Vagina (tissue), 2 donors: ENCODE results near the gene ANKS1A. TPM values are rescaled to one million over a fixed set of nuclear protein-coding genes. Genes with fewer than 3 reads are reported as not detected.

Experiments
- DNase-seq, 2 donors: peaks; one replicate each; pipeline ENCODE4 v3.0.0-alpha.2; 2017; ENCODE audit errors: extremely low spot score in 2 of 2
- H3K27ac ChIP-seq: fragments of 200-600 bp; sonication (generic); one replicate; pipeline ENCODE4 v1.5.1; 2019
- H3K27me3 ChIP-seq: fragments of 200-600 bp; sonication (generic); one replicate; pipeline ENCODE4 v1.5.1; 2019
- H3K36me3 ChIP-seq, 2 donors: fragments of 200-600 bp; sonication (generic); one replicate each; pipeline ENCODE4 v1.5.1; 2017 to 2019
- H3K4me1 ChIP-seq: fragments of 200-600 bp; sonication (generic); one replicate; pipeline ENCODE4 v1.5.1; 2019
- H3K4me3 ChIP-seq, 2 donors: fragments of 200-600 bp; sonication (generic); 1 replicate in 1 of 2; 2 replicates in 1 of 2; pipeline ENCODE4 v1.5.1; 2016 to 2019
- H3K9me3 ChIP-seq: fragments of 200-600 bp; sonication (generic); one replicate; pipeline ENCODE4 v1.5.1; 2019
- CTCF ChIP-seq, 3 experiments: fragments of 450-650 bp in 2 of 3; fragments of 200-600 bp in 1 of 3; sonication (generic) in 1 of 3; IDR thresholded peaks; one replicate each; pipeline ENCODE4 v1.5.1; 2017 to 2019; ENCODE audit warnings: antibody characterized with exemption in 3 of 3, mild to moderate bottlenecking in 2 of 3, moderate library complexity in 2 of 3
- POLR2A ChIP-seq, 2 donors: fragments of 450-650 bp; IDR thresholded peaks; one replicate each; pipeline ENCODE4 v1.6.1; 2017; ENCODE audit warnings: antibody characterized with exemption in 2 of 2, mild to moderate bottlenecking in 2 of 2, moderate library complexity in 2 of 2
- POLR2AphosphoS5 ChIP-seq, 2 donors: sonication (generic); formaldehyde crosslinking; IDR thresholded peaks; one replicate each; pipeline ENCODE4 v1.9.0; 2017; ENCODE audit warnings: antibody characterized with exemption in 2 of 2, mild to moderate bottlenecking in 2 of 2, low read depth in 1 of 2; ENCODE audit not compliant: insufficient read depth in 1 of 2
- intact Hi-C: fragments of 100-400 bp; cut with DNase I; formaldehyde crosslinking; loops from one replicate; pipeline ENCODE4 v1.15.1; 2023
- total RNA-seq: library from RNA; depleted of rRNA; stranded (reverse); fragments of >200 nt; gene quantifications from one replicate; pipeline ENCODE4 v1.2.3, GENCODE V29; 2016

ANKS1A gene
- total RNA-seq, 1 donor from 2014 or later, result 24.3 TPM

DNA sequence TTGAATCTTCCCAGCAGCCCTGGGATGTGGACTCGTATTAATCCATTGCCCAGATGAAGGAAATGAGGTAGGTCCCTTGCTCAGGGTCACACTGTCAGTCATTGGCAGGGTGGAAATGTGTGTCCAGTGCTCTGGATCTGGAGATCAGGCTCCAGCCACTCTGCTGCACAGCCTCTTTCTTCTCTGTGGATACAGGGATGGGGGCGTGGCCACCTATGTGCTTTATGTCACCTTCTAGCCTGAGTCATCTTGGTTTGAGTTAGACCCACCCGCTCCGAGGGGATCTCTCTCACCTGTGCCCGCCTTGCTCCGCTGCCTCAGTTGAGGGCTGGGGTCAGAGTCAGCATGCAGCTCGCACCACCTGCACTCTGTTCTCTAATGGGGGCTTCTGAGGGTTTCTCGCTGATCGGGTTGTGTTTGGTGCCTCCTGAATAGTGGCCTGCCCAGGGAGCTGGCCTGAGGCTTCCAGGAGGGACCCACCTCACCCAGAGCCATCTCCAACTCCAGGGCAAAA, 172.1 kb downstream of the ANKS1A start:
- TF ChIP-seq POLR2A (IDR thresholded peaks at IDR 0.05) (no peak), CTCF (IDR thresholded peaks at IDR 0.05) (no peak), POLR2AphosphoS5 (IDR thresholded peaks at IDR 0.05; ENCODE audit: insufficient read depth in 1 of 2, low read depth in 1 of 2) (no peak)
- intact Hi-C loops, result no loop called here
- peaks cover 0 to 41% of the 10 kb centered on the region in 2 donors for H3K36me3 ChIP-seq

DNA sequence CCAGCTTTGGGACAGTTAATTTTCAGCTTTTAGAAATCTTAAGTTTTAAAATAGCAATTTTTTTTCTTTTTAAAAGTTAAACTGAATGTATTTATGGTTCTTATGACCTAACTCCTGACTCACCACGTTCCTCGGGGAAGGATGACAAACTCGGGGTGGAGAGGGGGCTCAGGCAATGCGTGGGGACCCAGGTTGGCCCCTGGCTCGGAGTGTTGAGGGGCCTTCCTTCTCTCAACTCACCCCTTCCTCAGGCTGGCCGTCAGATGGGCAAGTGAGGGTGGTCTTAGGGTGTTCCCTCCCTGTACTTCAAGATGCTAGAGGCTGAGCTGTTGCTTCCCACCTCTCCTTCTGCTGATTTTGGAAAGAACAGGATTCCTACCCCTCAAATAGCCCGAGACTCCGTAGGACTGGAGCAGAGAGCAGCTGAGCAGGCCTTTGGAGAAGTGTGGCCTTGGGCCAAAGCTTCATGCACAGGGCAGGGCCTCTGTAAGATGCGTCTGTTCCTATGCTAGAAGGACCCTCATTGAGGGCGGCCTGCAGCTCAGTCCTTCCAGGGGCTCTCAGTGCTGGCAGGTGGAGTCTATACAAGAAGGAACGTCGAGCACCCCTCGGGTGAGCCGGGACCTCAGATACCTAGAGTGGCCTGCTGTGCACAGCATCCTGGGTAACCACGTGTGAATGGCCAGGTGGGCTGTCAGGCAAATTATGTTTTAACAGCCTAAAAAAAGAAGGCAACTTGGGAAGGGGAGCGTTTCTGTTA, 172.8 kb downstream of the ANKS1A start:
- H3K36me3 ChIP-seq, result peaks cover 0 to 41% of the 10 kb centered on the region in 2 donors
- no peak overlapping the region for H3K4me3 ChIP-seq
- H3K4me1 ChIP-seq, result no peaks in the 10 kb centered on the region
- intact Hi-C loops, result no loop called here
- DNase-seq, result no peak
- no peaks in the 10 kb centered on the region for H3K9me3 ChIP-seq
- H3K27ac ChIP-seq, result no peak overlapping the region
- H3K27me3 ChIP-seq, result no peaks in the 10 kb centered on the region
- TF ChIP-seq CTCF (IDR thresholded peaks at IDR 0.05) (no peak), POLR2A (IDR thresholded peaks at IDR 0.05) (no peak), POLR2AphosphoS5 (IDR thresholded peaks at IDR 0.05; ENCODE audit: insufficient read depth in 1 of 2, low read depth in 1 of 2) (no peak)

More for the DNA sequence above, 172.1 kb downstream of the ANKS1A start:
- Histone ChIP-seq H3K4me3 (no peak overlapping the region), H3K4me1 (no peaks in the 10 kb centered on the region), H3K9me3 (no peaks in the 10 kb centered on the region), H3K27me3 (no peaks in the 10 kb centered on the region), H3K27ac (no peak overlapping the region)
- no peak for DNase-seq

- no peak for DNase-seq
- Histone ChIP-seq H3K36me3 (peaks cover 0 to 41% of the 10 kb centered on the region in 2 donors), H3K27me3 (no peaks in the 10 kb centered on the region), H3K9me3 (no peaks in the 10 kb centered on the region), H3K4me3 (no peak overlapping the region), H3K27ac (no peak overlapping the region), H3K4me1 (peaks cover 1% of the 10 kb centered on the region)
- intact Hi-C loops, result no loop called here
- TF ChIP-seq CTCF (IDR thresholded peaks at IDR 0.05) (no peak), POLR2AphosphoS5 (IDR thresholded peaks at IDR 0.05; ENCODE audit: insufficient read depth in 1 of 2, low read depth in 1 of 2) (no peak), POLR2A (IDR thresholded peaks at IDR 0.05) (no peak)
These were observed 173.9 kb downstream of the ANKS1A start for GRCh38 chr6:35062676-35063574.

DNA sequence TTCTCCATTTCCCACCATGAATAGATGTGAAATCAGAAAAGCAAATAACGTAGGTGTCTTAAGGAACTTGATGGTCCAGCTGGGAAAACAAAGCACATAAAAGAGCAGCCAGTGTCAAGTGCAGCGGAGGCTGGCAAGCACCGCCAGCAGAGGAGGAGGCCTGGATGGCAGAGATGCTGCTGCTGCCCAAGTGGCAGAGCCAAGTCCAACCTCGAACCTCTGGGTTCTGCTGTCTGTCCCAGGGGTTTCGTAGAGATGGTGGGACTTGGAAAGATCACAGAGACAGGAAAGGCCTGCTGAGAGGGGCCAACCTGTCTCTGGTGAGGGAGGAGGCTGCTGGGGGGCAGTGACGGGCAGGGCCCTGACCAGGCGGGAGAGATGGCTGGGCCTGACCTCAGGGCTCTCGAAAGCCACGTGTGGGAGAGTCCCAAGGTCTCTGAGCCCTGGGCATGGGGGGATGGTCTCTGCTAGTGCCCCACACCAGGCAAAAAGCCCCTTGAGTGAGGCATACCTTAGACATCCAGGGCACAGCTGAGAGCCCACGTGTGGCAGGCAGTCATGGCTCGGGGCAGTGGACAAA, 174.7 kb downstream of the ANKS1A start:
- no peaks in the 10 kb centered on the region for H3K27me3 ChIP-seq
- no peak for TF ChIP-seq CTCF (IDR thresholded peaks at IDR 0.05)
- no peak for TF ChIP-seq POLR2AphosphoS5 (IDR thresholded peaks at IDR 0.05; ENCODE audit: insufficient read depth in 1 of 2, low read depth in 1 of 2)
- no peak for TF ChIP-seq POLR2A (IDR thresholded peaks at IDR 0.05)
- H3K4me1 ChIP-seq, result peaks cover 9% of the 10 kb centered on the region
- no peak overlapping the region for H3K4me3 ChIP-seq
- intact Hi-C loops, result no loop called here
- no peaks in the 10 kb centered on the region for H3K9me3 ChIP-seq
- H3K27ac ChIP-seq, result no peak overlapping the region
- DNase-seq, result no peak
- peaks cover 0 to 35% of the 10 kb centered on the region in 2 donors for H3K36me3 ChIP-seq
